GM19239 (cell line): Measurements from ENCODE around the gene HCCS.
"Not testable (repeated sequence)": the region's sequence is repeated elsewhere in the genome, so short reads cannot be mapped to it uniquely, and the experiment has no call there.

ENCODE experiments used
- DNase-seq: peaks from one replicate; pipeline ENCODE4 v3.0.0; 2011; ENCODE audit warnings: low spot score; ENCODE audit not compliant: insufficient read length
- FAIRE-seq: peaks from 2 replicates; lab custom pipeline; 2011; peaks lifted over from hg19 to GRCh38; lab: Jason Lieb, UNC

Gene HCCS

GRCh38 chrX:11119313-11119943 lies 8.3 kb downstream of the HCCS start:
- FAIRE-seq (peak; percentile 68), DNase-seq (no peak)

- FAIRE-seq = not testable (repeated sequence)
Observed at GRCh38 chrX:11123087-11123486, 12.0 kb downstream of the HCCS start.

GRCh38 chrX:11124112-11124511 lies 13.0 kb downstream of the HCCS start:
- DNase-seq (no peak), FAIRE-seq (peak; percentile 71)

More at GRCh38 chrX:11123087-11123486, 12.0 kb downstream of the HCCS start:
- DNase-seq = not testable (repeated sequence)

GRCh38 chrX:11125060-11125459 lies 13.9 kb downstream of the HCCS start:
- FAIRE-seq = no peak
- DNase-seq = no peak

- no peak for DNase-seq
Observed at GRCh38 chrX:11129534-11130105, 18.5 kb downstream of the HCCS start.

GRCh38 chrX:11130136-11130535 lies 19.0 kb downstream of the HCCS start:
- DNase-seq = no peak
- FAIRE-seq = no peak

More at GRCh38 chrX:11129534-11130105, 18.5 kb downstream of the HCCS start:
- no peak for FAIRE-seq

- DNase-seq = no peak
- FAIRE-seq = no peak
Observed at GRCh38 chrX:11131146-11131545, 20.0 kb downstream of the HCCS start.

- no peak for FAIRE-seq
- no peak for DNase-seq
Observed at GRCh38 chrX:11135564-11136185, 24.5 kb downstream of the HCCS start.

GRCh38 chrX:11137543-11138139 lies 26.5 kb downstream of the HCCS start:
- FAIRE-seq = peak; percentile 83
- DNase-seq = no peak

GRCh38 chrX:11138498-11139390 lies 27.6 kb downstream of the HCCS start:
- DNase-seq (no peak), FAIRE-seq (peak; percentile 79)

- DNase-seq (peak; percentile 23), FAIRE-seq (peak; percentile 79)
Observed at GRCh38 chrX:11143931-11144678, 33.0 kb downstream of the HCCS start.

GRCh38 chrX:11146411-11146810 lies 35.3 kb downstream of the HCCS start:
- DNase-seq (no peak), FAIRE-seq (no peak)

GRCh38 chrX:11148401-11148800 lies 37.3 kb downstream of the HCCS start:
- DNase-seq (no peak), FAIRE-seq (no peak)

- FAIRE-seq (no peak), DNase-seq (no peak)
Observed at GRCh38 chrX:11151799-11152559, 40.8 kb downstream of the HCCS start.

- no peak for FAIRE-seq
Observed at GRCh38 chrX:11159149-11159548, 48.0 kb downstream of the HCCS start.

GRCh38 chrX:11164433-11164832 lies 53.3 kb downstream of the HCCS start:
- FAIRE-seq (peak; percentile 57), DNase-seq (no peak)

More at GRCh38 chrX:11159149-11159548, 48.0 kb downstream of the HCCS start:
- DNase-seq = no peak

- no peak for FAIRE-seq
- no peak for DNase-seq
Observed at GRCh38 chrX:11171956-11172355, 60.8 kb downstream of the HCCS start.

- FAIRE-seq (no peak), DNase-seq (no peak)
Observed at GRCh38 chrX:11172415-11172814, 61.3 kb downstream of the HCCS start.
